Pulmonary artery endothelial cell (primary cell): Measurements from ENCODE around the gene OLFM1. TPM values are rescaled to one million over a fixed set of nuclear protein-coding genes. Genes with fewer than 3 reads are reported as not detected.
"Not testable (repeated sequence)": the region's sequence is repeated elsewhere in the genome, so short reads cannot be mapped to it uniquely, and the experiment has no call there.

Experiments
- DNase-seq: peaks from one replicate; pipeline ENCODE4 v3.0.0-alpha.2; 2011; ENCODE audit warnings: low read depth, low spot score
- total RNA-seq: library from RNA; depleted of rRNA; stranded (reverse); fragments of >200 nt; gene quantifications from 2 replicates; pipeline ENCODE4 v1.2.3, GENCODE V29; 2014

Gene OLFM1
- total RNA-seq, 1 donor from 2014 or later = 0.13 TPM

DNA sequence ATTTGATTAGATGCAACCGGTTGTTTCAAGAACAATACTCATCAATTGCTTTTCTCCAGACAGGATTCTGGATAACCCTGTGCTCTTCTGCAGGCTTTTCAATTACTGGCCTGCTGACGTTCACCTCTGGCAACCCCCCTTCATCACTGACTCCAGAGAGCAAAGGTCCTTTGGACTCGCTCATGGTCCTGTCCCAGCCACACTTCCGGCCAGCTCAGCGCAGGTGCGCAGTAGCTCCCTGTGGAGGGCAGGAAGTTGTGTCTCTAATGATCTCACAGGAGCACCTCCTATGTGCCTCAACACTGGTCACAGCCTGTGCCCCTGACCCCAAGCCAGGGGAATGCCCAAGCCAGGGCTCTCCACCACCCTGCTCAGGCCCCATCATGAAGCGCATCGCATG lies 44.0 kb downstream of the OLFM1 start:
- DNase-seq = no peak

DNA sequence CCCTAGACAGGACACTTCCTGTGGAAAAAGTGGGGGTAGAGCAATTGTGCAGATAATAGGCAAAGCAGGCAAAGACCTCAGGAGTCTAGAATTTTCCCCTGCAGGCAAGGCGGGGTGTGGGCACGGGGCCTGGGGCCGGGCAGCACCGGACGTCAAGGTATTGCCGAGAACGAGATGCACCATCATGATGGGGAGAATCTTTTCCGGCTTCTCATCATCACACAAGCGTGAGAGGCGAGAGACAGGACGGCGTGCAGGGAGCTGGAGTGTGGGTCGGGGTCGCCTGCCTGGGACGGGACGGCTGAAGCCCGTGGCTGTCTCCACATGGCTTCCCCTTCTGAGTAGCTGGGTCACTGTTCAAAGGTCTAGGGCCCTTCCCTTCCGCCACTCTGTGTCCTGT lies 44.5 kb downstream of the OLFM1 start:
- DNase-seq = no peak

DNA sequence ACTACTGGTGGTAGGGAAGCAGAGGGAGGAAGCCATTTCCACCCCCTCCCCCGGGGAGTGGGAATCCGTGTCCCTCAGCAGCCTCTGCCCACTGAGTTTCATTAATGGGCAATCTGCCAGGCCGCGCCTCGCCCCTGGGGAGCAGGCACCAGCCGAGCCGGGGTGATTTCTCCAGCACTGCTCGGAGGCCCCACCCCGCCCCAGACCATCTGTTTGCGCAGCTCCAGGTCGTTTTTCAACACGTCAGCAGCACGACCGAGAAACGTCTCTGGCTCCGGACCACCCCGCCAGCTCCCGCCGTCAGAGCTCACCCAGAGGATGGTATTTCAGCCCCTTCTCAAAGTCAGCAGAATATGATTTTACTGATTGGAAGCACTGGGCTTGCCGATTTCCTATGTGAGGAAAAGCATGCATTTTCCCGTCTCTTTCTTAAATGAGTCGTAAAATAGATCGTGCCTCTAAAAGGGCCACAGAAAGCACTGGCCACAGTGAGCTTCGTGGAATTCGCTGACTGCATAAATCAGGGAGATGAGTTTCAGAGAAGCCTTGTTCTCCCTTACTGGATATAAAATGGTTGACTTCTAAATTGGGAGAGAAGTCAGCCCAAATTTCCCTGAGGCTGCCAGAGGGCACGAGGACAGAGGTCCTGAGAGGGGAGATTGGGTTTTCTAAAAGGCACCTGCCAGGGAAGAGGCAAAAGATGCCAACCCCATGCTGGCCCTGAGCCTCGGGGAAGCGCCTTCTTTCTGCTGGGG lies 47.0 kb downstream of the OLFM1 start:
- no peak for DNase-seq

DNA sequence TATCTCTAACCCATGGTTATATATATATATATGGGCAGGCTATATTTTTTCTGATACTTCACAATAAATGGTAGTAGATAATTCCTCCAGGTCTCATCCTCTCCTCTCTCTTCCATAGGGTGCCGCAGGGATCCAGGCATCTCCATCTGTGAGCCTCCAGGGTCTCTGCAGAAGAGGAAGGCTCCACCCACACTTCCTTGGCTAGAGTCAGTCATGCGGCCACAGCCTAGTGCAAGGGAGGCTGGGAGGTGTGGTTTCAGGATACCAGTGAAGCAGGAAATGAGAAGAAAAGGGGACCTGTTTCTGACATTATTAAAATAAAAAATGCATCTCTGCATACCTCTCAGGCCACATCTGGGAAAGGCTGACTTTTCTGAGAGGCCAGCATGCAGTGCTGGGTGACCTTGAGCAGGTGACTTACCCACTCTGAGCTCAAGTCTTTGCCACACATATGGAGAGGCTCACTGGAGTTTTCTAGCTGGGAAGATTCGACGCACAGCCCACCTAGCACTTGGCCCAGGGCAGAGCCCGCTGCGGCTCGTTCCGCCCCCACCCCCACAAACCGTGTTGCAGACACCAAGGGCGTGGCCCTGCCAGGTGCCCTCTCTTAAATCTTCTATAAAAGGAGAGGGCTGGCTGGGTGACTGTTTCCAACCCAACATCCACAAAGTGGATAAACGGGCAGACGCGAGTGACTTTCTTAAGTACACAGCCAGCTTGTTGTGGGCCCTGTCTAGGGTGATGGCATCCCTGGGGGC lies 47.9 kb downstream of the OLFM1 start:
- DNase-seq = no peak

DNA sequence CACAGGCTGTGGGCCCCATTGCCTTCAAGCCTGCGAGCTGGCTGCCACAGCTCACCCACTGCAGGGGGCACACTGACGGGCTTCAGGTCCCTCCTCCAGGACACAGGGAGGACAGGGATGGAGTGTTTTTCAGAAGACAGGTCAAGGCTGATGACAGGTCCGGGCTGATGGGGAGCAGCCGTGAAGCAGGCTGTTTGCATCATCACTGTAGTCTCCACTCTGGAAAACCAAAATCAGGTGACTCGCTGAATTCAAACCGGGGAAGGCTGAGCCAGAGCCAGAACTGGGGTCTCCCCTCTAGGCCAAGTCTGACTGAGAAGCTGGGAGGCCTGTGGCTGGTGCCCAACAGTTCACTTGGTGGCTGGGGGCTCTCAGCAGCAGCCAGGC lies 48.5 kb downstream of the OLFM1 start:
- no peak for DNase-seq

DNA sequence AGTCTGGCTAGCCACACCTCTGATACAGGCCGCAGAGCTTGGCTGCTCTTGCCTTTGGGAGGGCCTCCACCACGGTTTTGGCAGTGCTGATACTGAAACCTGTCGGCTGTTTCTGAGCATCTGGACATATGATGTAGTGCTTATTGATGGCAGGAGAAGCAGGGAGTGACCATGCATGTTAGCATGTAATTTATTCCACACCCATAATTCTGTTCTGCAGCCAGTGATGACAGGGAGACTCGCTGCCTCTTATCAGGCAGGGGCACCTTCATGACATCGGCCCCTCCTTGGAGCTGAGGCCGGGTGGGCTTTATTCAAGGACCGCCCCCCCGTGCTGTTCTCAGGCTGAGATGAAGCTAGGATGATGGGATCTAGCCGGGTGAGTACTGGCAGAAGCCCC lies 49.0 kb downstream of the OLFM1 start:
- no peak for DNase-seq

DNA sequence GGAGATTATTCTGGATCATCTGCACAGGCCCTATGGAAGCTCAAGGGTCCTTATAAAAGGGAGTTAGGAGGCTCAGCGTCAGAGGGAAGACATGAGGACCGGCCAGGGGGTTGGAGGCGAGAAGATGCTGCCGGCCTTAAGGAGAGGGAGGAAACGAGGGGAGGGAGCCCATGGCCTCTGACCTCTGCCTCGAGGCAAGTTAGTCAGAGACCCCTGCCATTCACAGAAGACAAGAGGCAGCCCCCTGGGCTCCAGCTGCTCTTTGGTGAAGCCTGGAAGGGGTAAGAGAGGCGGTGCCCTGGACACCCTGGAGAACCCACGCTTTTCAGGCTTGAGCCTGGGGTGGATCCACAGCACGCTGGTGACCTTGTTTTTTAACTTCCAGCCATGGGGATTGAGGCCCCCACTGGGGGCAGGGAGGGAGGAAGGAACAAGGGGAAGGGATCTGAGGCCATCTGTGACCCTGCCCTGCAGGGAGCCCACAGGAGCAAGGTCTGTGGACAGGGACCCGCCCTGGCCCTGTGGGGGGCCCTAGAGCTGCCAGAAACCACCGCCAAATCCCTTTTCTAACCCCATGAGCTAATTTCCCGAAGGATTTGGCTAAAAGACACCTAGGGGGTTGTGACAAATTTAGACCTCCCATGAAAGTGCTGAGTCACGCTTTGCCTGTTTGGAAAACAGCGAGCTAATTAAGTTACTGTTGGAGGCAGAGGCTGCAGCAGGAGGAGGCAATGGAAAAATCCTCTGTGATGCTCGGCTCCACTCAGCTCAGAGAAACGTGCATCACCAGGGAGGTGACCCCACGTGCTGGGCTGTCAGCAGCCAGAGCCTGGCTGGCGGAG lies 49.7 kb downstream of the OLFM1 start:
- no peak for DNase-seq

DNA sequence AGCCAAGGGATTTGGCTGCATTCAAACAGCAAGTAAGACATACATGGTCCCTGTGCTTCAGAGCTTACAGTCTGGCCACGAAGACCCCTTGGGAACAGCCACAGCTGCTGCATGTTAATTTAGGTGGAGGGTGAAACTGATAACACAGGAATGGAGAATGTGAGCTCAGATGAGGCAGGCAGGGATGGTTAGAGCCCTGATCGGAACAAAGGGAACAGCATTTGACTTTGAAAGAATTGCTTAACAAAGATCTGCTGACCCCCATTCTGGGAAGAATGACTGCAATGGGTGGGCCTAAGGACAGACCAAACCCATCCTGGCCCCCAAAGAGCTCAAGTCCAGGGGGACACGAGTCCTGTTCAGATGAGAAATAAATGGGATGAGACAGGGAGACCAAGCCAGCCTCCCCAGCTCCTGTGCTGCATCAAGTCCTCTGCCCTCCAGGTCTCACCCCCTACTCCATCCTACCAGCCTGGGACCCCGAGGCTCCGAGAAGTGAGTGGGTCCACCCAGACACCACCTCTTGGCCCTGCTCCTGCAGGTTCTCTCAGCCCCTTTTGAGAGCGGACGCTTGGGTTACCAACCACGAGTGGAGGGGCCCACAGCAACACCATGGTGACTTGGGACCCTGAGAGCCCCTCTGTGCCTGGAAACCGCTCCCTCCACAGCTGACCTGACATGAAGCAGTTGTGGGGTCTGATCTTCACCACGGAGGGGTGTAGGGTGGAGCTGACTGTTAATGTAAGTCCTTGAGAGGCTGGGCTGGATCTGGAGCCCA lies 50.8 kb downstream of the OLFM1 start:
- no peak for DNase-seq

DNA sequence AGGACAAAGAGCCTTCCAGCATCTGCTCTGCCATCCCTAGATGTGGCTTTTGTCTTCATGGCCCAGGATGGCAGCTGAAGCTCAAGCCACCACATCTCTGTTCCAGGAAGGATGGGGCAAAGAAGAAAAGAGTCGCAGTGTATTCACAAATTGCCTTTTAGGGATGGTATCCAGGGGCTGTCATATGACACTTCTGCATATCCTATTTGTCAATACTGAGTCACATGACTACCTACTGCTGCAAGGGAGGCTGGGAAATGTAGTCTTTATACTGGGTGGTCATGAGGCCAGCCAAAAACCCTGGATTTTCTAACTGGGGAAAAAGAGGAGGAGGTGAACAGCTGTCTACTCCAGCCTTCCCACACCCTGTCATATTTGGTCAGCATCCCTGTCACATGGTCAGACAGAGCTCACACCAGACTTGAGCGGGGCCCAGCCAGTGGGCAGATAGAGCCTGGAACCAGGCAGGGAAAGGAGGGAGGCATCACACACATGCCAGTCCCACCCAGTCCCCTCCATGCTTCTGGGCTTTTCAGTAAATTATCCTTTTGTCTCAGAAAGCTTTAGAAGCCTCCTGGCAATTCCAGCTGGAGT lies 52.0 kb downstream of the OLFM1 start:
- no peak for DNase-seq

DNA sequence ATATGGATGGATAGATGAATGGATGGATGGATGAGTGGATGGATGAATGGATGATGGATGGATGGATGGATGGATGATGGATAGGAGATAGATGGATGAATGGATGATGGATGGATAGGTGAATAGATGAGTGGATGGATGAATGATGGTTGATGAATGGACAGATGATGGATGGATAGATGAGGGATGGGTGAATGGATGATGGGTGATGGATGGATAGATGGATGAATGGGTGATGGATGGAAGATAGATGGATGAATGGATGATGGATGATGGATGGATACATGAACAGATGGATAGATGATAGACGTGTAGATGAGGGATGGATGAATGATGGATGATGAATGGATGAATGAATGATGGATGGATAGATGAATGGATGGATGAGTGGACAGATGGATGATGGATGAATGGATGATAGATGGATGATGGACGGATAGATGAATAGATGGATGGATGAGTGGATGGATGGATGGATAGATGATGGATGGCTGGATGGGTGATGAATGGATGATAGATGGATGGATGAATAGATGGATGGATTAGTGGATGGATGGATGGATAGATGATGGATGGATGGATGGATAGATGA lies 53.8 kb downstream of the OLFM1 start:
- no peak for DNase-seq

DNA sequence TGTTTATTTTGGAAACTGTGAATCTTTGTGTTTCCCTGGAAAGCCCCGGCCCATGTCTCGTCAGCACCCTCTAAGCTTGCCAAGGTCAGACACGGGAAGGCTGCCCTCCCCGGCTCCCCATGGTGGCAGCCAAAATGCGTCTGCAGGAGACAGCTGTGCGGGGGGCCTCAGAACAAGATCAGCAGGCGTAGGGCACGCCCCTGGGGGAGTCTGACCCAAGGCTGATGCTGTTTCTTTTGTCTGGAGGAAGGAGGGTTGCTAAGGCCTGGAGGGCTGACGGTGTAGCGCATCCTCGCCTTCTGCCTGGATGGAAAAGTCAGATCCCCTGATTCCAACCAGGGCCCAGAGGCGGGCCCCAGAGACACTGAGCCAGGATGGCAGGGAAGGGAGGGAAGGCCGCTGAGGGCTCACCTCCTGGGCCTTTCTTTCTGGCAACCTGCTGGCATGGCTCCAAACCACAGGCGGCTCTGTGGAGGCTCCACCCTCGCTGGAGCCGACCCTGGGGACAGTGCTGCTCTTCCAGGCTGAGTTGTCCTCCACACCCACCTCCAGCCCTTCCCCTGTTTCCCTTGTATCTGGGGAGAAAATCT lies 57.2 kb downstream of the OLFM1 start:
- no peak for DNase-seq

DNA sequence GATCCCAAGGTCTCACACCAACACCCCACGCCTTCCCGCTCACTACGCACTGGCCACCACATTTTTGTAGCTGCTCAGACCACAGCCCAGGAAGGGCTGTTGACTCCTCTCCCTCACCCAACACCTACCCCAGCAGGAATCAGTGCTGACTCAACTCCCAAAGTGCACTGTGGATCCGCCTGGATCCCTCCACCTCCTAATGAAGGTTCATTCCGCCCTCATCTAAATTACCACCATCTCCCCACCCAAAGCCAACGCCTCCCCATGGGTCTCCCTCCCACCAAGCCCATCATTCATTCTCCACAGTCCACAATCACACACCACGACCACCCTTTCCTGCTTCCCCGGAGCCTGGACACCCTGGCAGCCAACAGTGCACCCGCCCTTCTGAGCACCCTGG lies 57.8 kb downstream of the OLFM1 start:
- DNase-seq = no peak

DNA sequence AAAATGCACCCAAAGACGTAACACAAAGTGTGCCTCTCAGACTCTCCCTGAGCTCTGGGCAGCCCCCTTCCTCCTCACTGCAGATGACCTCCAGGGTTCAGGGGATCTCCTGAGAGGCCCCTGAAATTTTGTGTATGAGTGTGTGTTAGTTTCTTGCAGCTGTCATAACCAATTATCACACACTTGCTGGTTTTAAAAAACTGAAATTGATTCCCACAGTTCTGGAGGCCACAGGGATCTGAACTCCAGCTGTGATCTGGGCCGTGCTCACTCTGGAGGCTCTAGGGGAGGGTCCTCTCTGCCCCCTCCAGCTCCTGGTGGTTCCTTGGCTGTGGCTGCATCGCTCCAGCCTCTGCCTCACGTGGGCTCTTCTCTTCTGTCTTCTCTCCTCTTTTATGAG lies 58.8 kb downstream of the OLFM1 start:
- DNase-seq = no peak

DNA sequence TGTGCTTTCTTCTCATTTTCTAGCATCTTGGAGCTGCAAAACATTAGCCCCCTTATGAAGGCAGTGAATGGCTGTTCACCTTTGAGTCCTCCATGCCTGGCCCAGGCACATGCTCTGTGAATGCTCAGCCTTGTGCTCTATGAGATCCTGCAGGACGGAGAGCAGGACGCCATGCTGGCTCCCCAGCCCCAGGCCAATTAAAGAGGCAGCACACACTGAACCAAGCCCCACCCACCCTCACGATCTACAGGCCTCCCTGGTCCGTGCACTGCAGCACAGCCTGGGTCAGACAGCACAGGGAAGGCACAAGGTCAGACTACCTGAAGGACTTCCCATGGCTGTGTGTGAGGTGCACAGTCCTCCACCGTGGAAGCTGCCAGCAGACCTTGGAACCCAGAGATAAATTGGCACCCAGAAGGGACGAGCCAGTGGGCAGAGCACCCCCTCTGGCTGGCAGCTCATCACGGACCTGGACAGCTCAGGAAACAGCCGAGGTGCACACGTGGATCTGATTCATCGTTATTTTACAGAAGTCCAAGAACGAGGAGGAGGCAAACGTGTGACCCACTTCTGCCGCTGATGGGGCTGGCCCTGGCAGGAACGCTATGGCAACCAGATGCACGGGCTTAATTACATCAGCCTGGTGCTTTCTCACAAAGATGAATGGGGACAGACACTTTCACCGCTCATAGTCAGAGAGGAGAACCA lies 59.5 kb downstream of the OLFM1 start:
- no peak for DNase-seq

DNA sequence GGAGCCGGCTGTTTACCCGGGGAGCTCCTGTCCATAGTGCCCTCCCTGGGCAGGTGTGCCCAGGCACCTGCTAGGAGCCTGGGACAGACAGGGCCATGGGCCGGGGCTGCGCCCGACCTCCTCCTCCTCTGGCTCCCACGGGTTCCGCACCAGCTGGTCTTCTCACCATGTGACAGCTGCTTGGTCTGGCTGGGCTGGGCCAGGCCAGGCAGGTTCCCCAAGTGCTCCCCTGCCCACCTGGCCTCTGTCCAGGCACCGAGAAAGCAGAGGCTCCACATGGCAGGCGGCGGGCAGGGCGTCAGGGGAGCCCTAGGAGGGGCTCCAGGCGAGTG lies 60.0 kb downstream of the OLFM1 start:
- DNase-seq = no peak

DNA sequence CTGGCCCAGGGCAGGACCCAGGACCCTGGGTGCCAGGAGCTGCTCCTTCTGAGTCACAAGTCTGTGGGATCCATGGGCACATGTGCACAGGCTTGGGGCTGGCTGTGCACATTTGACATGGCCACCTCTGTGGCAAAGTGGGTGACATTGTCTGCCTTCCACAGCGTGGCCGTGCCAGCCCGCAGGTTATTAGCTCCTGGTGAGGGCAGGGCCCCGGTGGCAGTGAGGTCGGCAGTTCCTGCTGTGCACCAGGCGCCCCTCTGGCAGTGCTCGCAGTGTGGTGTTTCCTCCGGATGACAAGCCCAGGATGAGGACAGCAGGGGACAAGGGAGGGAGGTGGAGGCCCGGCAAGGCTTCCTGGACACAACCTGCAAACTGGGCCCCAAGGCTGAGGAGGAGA lies 60.5 kb downstream of the OLFM1 start:
- DNase-seq = no peak

DNA sequence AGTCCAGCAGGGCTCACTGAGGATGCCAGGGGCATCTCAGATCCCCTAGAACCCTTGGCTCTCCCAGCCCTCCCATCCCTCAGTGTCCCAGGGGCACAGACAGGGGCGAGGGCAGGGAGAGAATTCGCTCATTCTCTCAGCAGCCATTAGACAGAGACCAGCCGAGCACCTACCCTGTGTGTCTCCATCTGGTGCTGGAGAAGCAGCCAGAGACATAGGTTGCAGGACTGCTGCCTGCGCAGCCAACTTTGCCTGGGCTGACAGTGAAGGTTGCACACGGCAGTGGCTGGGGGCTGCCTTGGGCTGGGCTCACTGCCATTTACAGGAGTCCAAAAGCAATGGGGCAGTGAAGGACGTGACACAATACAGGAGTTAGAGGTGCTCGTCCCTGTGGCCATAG lies 60.9 kb downstream of the OLFM1 start:
- no peak for DNase-seq

DNA sequence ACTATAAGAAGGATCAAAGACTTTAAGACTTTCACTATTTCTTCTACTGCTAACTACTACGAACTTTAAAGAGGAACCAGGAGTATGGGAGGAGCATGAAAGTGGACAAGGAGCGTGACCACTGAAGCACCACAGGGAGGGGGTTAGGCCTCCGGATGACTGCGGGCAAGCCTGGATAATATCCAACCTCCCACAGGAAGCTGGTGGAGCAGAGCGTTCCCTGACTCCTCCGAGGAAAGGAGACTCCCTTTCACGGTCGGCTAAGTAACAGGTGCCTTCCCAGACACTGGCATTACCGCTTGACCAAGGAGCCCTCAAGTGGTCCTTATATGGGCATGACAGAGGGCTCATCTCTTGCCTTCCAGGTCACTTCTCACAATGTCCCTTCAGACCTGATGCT lies 62.4 kb downstream of the OLFM1 start:
- DNase-seq = not testable (repeated sequence)

DNA sequence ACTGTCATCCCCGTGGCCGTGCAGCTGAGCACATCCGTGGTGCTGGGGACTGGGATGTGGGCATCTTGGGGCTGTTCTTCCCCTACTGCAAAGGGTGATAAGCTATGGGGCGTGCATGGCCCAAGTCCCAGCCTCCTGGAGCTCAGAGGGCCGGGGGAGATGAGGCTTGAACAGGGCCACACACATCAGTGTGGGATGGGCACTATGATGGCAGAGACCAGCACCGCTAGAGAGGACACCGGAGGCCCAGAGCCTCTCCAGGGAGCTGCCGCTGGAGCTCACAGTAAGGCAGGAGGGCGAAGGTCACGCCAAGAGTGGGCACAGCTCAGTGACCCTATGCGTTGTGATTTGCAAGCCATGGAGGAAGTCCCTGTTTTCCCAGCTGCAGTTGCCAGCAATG lies 63.5 kb downstream of the OLFM1 start:
- no peak for DNase-seq
